GM19238 (cell line): ENCODE results near the gene CELF5.
"Not testable (repeated sequence)": the region's sequence is repeated elsewhere in the genome, so short reads cannot be mapped to it uniquely, and the experiment has no call there.

Experiments
- DNase-seq: peaks from one replicate; pipeline ENCODE4 v3.0.0; 2011; ENCODE audit warnings: low spot score; ENCODE audit not compliant: insufficient read length

Gene CELF5

GRCh38 chr19:3320853-3321252 is 96.4 kb downstream of the CELF5 start:
- DNase-seq: no peak

- no peak for DNase-seq
These were observed 97.2 kb downstream of the CELF5 start for GRCh38 chr19:3321696-3322095.

GRCh38 chr19:3322199-3322978 is 97.9 kb downstream of the CELF5 start:
- no peak for DNase-seq

GRCh38 chr19:3323026-3323425 is 98.6 kb downstream of the CELF5 start:
- no peak for DNase-seq

GRCh38 chr19:3323658-3324057 is 99.2 kb downstream of the CELF5 start:
- DNase-seq: no peak

- peak; percentile 55 for DNase-seq
These were observed 100.0 kb downstream of the CELF5 start for GRCh38 chr19:3324405-3324856.

GRCh38 chr19:3325451-3325850 is 101.0 kb downstream of the CELF5 start:
- DNase-seq: no peak

- no peak for DNase-seq
These were observed 104.3 kb downstream of the CELF5 start for GRCh38 chr19:3328743-3329142.

- no peak for DNase-seq
These were observed 105.6 kb downstream of the CELF5 start for GRCh38 chr19:3330047-3330446.

GRCh38 chr19:3332232-3332631 is 107.8 kb downstream of the CELF5 start:
- DNase-seq: not testable (repeated sequence)

GRCh38 chr19:3333020-3333583 is 108.6 kb downstream of the CELF5 start:
- DNase-seq: no peak

- no peak for DNase-seq
These were observed 109.2 kb downstream of the CELF5 start for GRCh38 chr19:3333662-3334061.

- not testable (repeated sequence) for DNase-seq
These were observed 110.4 kb downstream of the CELF5 start for GRCh38 chr19:3334749-3335430.

- DNase-seq: no peak
These were observed 111.2 kb downstream of the CELF5 start for GRCh38 chr19:3335431-3336350.

- no peak for DNase-seq
These were observed 111.9 kb downstream of the CELF5 start for GRCh38 chr19:3336351-3336679.

- DNase-seq: no peak
These were observed 112.4 kb downstream of the CELF5 start for GRCh38 chr19:3336680-3337523.

GRCh38 chr19:3338541-3339181 is 114.2 kb downstream of the CELF5 start:
- DNase-seq: no peak

GRCh38 chr19:3340340-3340739 is 115.9 kb downstream of the CELF5 start:
- no peak for DNase-seq

GRCh38 chr19:3342246-3342645 is 117.8 kb downstream of the CELF5 start:
- no peak for DNase-seq

- DNase-seq: not testable (repeated sequence)
These were observed 118.5 kb downstream of the CELF5 start for GRCh38 chr19:3342962-3343361.
